Endothelial cell of umbilical vein (primary cell): Measurements from ENCODE around the gene ABCA2. TPM values are rescaled to one million over a fixed set of nuclear protein-coding genes. Genes with fewer than 3 reads are reported as not detected.

Experiments used
- BruUV-seq: library from RNA; stranded (reverse); fragments of 400-500 nt; replicated peaks from 2 replicates; lab custom pipeline; 2021; lab: Mats Ljungman, UMichigan
- CTCF ChIA-PET: fragments of 300-600, 350-600 bp; sonication (Branson Sonifier 250); formaldehyde crosslinking; loops from one replicate; lab custom pipeline; 2021; ENCODE audit warnings: antibody characterized with exemption, inconsistent platforms; lab: Charles Lee
- POLR2A ChIA-PET: fragments of 300-600, 350-600 bp; sonication (Branson Sonifier 250); formaldehyde crosslinking; loops from one replicate; lab custom pipeline; 2021; ENCODE audit warnings: antibody characterized with exemption, inconsistent platforms; lab: Charles Lee
- DNase-seq: peaks from one replicate; pipeline ENCODE4 v3.0.0-alpha.2; 2011; ENCODE audit warnings: low read depth, low spot score
- FAIRE-seq: peaks from 2 replicates; lab custom pipeline; 2011; peaks lifted over from hg19 to GRCh38; lab: Jason Lieb, UNC
- H2AFZ ChIP-seq: 2 replicates; pipeline ENCODE4 v1.6.0; 2012; ENCODE audit warnings: low read depth, low read length, control low read depth, inconsistent platforms
- H3K27ac ChIP-seq: 2 replicates; pipeline ENCODE4 v1.5.1; 2011; ENCODE audit warnings: low read depth, mild to moderate bottlenecking, control low read depth, low read length, moderate library complexity; ENCODE audit not compliant: insufficient read depth
- H3K27me3 ChIP-seq, 2 experiments: 2 replicates each; pipeline versions ENCODE4 v1.6.0 to v1.6.1; 2011; ENCODE audit warnings: low read length in 2 of 2, mixed read lengths in 1 of 2; ENCODE audit not compliant: control insufficient read depth in 2 of 2, insufficient read depth in 2 of 2
- H3K36me3 ChIP-seq, 2 experiments: 2 replicates in 1 of 2; 3 replicates in 1 of 2; pipeline ENCODE4 v1.5.1; 2011; ENCODE audit warnings: low read length in 2 of 2, mild to moderate bottlenecking in 1 of 2, moderate library complexity in 1 of 2; ENCODE audit not compliant: control insufficient read depth in 2 of 2, insufficient read depth in 2 of 2; ENCODE audit errors: extremely low read depth in 1 of 2
- H3K4me1 ChIP-seq: 3 replicates; pipeline ENCODE4 v1.5.1; 2011; ENCODE audit warnings: mild to moderate bottlenecking, low read length; ENCODE audit not compliant: control insufficient read depth, insufficient read depth; ENCODE audit errors: extremely low read depth
- H3K4me2 ChIP-seq: 2 replicates; pipeline ENCODE4 v1.6.1; 2011; ENCODE audit warnings: low read length, control low read depth, mixed read lengths; ENCODE audit not compliant: insufficient read depth
- H3K4me3 ChIP-seq, 3 experiments: fragments of 200-600 bp in 1 of 3; sonication (generic), shearing (Covaris generic) in 1 of 3; replicated peaks in 1 of 3; 2 replicates each; pipeline ENCODE4 v1.5.1; 2011 to 2016; ENCODE audit warnings: control low read depth in 3 of 3, low read length in 3 of 3, mild to moderate bottlenecking in 2 of 3, inconsistent platforms in 1 of 3, low read depth in 1 of 3, moderate library complexity in 1 of 3; ENCODE audit not compliant: insufficient read depth in 1 of 3
- H3K79me2 ChIP-seq: 2 replicates; pipeline ENCODE4 v1.6.0; 2012; ENCODE audit warnings: low read length, inconsistent platforms; ENCODE audit not compliant: control insufficient read depth, insufficient read depth
- H3K9ac ChIP-seq: replicated peaks from 2 replicates; pipeline ENCODE3; 2011; ENCODE audit warnings: low read length, control low read depth; ENCODE audit not compliant: insufficient read depth; ENCODE audit errors: extremely low read depth
- H3K9me1 ChIP-seq: replicated peaks from 3 replicates; pipeline ENCODE4 v1.6.0; 2011; ENCODE audit warnings: mild to moderate bottlenecking, low read length; ENCODE audit not compliant: control insufficient read depth, insufficient read depth; ENCODE audit errors: extremely low read depth
- H3K9me3 ChIP-seq: replicated peaks from 2 replicates; pipeline ENCODE4 v1.5.1; 2012; ENCODE audit warnings: low read length, inconsistent platforms; ENCODE audit not compliant: control insufficient read depth, insufficient read depth
- H4K20me1 ChIP-seq: replicated peaks from 2 replicates; pipeline ENCODE3; 2011; ENCODE audit warnings: mild to moderate bottlenecking, low read length; ENCODE audit not compliant: control insufficient read depth, insufficient read depth; ENCODE audit errors: extremely low read depth
- EZH2 ChIP-seq: IDR thresholded peaks from 2 replicates; pipeline ENCODE4 v1.6.1; 2012; ENCODE audit warnings: borderline replicate concordance, low read depth, mild to moderate bottlenecking, moderate library complexity, low read length, inconsistent platforms; ENCODE audit not compliant: severe bottlenecking
- FOS ChIP-seq: IDR thresholded peaks from 2 replicates; pipeline ENCODE4 v1.6.1; 2011; ENCODE audit warnings: mild to moderate bottlenecking, low read length, moderate library complexity, borderline replicate concordance; ENCODE audit not compliant: insufficient read depth
- GATA2 ChIP-seq: IDR thresholded peaks from 2 replicates; pipeline ENCODE4 v1.7.0; 2011; ENCODE audit warnings: low read depth, mild to moderate bottlenecking, moderate library complexity, mixed read lengths, low read length; ENCODE audit not compliant: insufficient read length, insufficient read depth
- JUN ChIP-seq: IDR thresholded peaks from 2 replicates; pipeline ENCODE4 v1.6.1; 2011; ENCODE audit warnings: borderline replicate concordance, low read depth; ENCODE audit not compliant: insufficient read length, insufficient read depth
- MAX ChIP-seq: IDR thresholded peaks from 2 replicates; pipeline ENCODE4 v1.6.1; 2011; ENCODE audit not compliant: insufficient read depth, insufficient read length
- MYC ChIP-seq: IDR thresholded peaks from one replicate; pipeline ENCODE4 v1.6.1; 2011; ENCODE audit warnings: mild to moderate bottlenecking, low read depth, low read length
- POLR2A ChIP-seq: IDR thresholded peaks from 2 replicates; pipeline ENCODE4 v1.6.1; 2012; ENCODE audit warnings: low read depth, mild to moderate bottlenecking, control low read depth, low read length
- POLR2AphosphoS5 ChIP-seq: IDR thresholded peaks from 2 replicates; pipeline ENCODE4 v1.6.1; 2012; ENCODE audit warnings: low read depth, mild to moderate bottlenecking, control low read depth, low read length, moderate library complexity; ENCODE audit not compliant: insufficient read depth
- dilution Hi-C: fragments of 300-500 bp; cut with MboI; formaldehyde crosslinking; loops from one replicate; pipeline ENCODE4 v1.15.0; 2019; ENCODE audit warnings: low sequenced_read_pairs; ENCODE audit not compliant: extremely low pct_ligation_motif_present
- intact Hi-C: fragments of 100-400 bp; cut with micrococcal nuclease; formaldehyde crosslinking; loops from one replicate; pipeline ENCODE4 v1.10.0; 2022
- polyA plus RNA-seq, 4 experiments: library from polyadenylated mRNA; depleted of rRNA in 3 of 4; stranded (reverse) in 3 of 4; unstranded in 1 of 4; fragments of >200 nt; gene quantifications; 2 replicates each; pipeline versions ENCODE4 v1.2.1 to v1.2.3, GENCODE V29; 2011 to 2012; ENCODE audit warnings: missing spikeins in 1 of 4
- total RNA-seq: library from RNA; stranded (reverse); gene quantifications from 2 replicates; pipeline ENCODE4 v1.2.3, GENCODE V29; 2021
- TF ChIP-seq, protein P1 (sequence below), 2 donors: IDR thresholded peaks; 1 replicate in 1 of 2; 2 replicates in 1 of 2; pipeline ENCODE4 v1.5.1; 2011; ENCODE audit warnings: low read length in 2 of 2, mild to moderate bottlenecking in 2 of 2, moderate library complexity in 2 of 2, control low read depth in 1 of 2, inconsistent platforms in 1 of 2, low read depth in 1 of 2; ENCODE audit not compliant: insufficient read depth in 1 of 2; ENCODE audit errors: extremely low read depth in 1 of 2

Gene ABCA2
- total and polyA plus RNA-seq, 2 donors (not counting 3 experiments of a cell fraction or from before 2014, with no cell fraction given), result 20.0 to 29.1 TPM

GRCh38 chr9:136965771-136966484 is 62.1 kb downstream of the ABCA2 start:
- no peak for TF ChIP-seq FOS
- TF ChIP-seq POLR2AphosphoS5, result no peak
- TF ChIP-seq MYC, result no peak
- no peak for TF ChIP-seq POLR2A
- no peak for TF ChIP-seq MAX
- TF ChIP-seq, protein P1, sequence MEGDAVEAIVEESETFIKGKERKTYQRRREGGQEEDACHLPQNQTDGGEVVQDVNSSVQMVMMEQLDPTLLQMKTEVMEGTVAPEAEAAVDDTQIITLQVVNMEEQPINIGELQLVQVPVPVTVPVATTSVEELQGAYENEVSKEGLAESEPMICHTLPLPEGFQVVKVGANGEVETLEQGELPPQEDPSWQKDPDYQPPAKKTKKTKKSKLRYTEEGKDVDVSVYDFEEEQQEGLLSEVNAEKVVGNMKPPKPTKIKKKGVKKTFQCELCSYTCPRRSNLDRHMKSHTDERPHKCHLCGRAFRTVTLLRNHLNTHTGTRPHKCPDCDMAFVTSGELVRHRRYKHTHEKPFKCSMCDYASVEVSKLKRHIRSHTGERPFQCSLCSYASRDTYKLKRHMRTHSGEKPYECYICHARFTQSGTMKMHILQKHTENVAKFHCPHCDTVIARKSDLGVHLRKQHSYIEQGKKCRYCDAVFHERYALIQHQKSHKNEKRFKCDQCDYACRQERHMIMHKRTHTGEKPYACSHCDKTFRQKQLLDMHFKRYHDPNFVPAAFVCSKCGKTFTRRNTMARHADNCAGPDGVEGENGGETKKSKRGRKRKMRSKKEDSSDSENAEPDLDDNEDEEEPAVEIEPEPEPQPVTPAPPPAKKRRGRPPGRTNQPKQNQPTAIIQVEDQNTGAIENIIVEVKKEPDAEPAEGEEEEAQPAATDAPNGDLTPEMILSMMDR (IDR thresholded peaks at IDR 0.05; ENCODE audit: extremely low read depth in 1 of 2, insufficient read depth in 1 of 2, low read depth in 1 of 2, low read length in 2 of 2), result no peak
- no peak for TF ChIP-seq EZH2
- TF ChIP-seq JUN, result no peak
- TF ChIP-seq GATA2, result no peak
- Histone ChIP-seq H4K20me1 (no peaks in the 10 kb centered on the region), H3K27me3 (no peaks in the 10 kb centered on the region), H3K4me1 (no peaks in the 10 kb centered on the region), H2AFZ (no peak overlapping the region), H3K36me3 (no peaks in the 10 kb centered on the region), H3K4me2 (no peak overlapping the region), H3K9me3 (no peaks in the 10 kb centered on the region), H3K79me2 (no peaks in the 10 kb centered on the region), H3K27ac (no peak overlapping the region), H3K4me3 (no peak overlapping the region), H3K9me1 (no peaks in the 10 kb centered on the region), H3K9ac (no peak overlapping the region)
- FAIRE-seq, result no peak
- intact Hi-C loops, result no loop called here
- no TSS peak for BruUV-seq
- dilution Hi-C loops, result no loop called here
- DNase-seq, result no peak
- POLR2A ChIA-PET, result no interaction called here
- CTCF ChIA-PET, result no interaction called here
